ENCODE data around the gene TF. TPM values are rescaled to one million over a fixed set of nuclear protein-coding genes. Genes with fewer than 3 reads are reported as not detected.

The TF gene
- polyA plus RNA-seq, 10 donors: 1.2 to 15.6 (median 2.9) TPM

GRCh38 chr3:133805702-133806475, 59.7 kb downstream of the TF start, which contains the start of gene SRPRB:
SRPRB (plus strand) TSS chr3:133805815; CDS start chr3:133805849, 34 bp downstream.
- peak; percentile 92 to 98 (median 96) for DNase-seq

GRCh38 chr3:133812872-133813271, 66.7 kb downstream of the TF start:
- no peak for DNase-seq

- DNase-seq: no peak
These were observed 69.2 kb downstream of the TF start for GRCh38 chr3:133815386-133815785.

GRCh38 chr3:133820129-133820528, 73.9 kb downstream of the TF start:
- no peak for DNase-seq

GRCh38 chr3:133820889-133821675, 74.9 kb downstream of the TF start:
- no peak for DNase-seq

- DNase-seq: peak in 2 of 3 donors; percentile 18 to 30
These were observed 75.8 kb downstream of the TF start for GRCh38 chr3:133821767-133822638.

GRCh38 chr3:133824961-133825485, 78.8 kb downstream of the TF start:
- DNase-seq: no peak

GRCh38 chr3:133825969-133826727, 80.0 kb downstream of the TF start:
- no peak for DNase-seq

- no peak for DNase-seq
These were observed 80.9 kb downstream of the TF start for GRCh38 chr3:133827136-133827535.

- no peak for DNase-seq
These were observed 81.5 kb downstream of the TF start for GRCh38 chr3:133827684-133828083.

- DNase-seq: no peak
These were observed 82.5 kb downstream of the TF start for GRCh38 chr3:133828576-133829309.

- no peak for DNase-seq
These were observed 83.1 kb downstream of the TF start for GRCh38 chr3:133829310-133829707.

- DNase-seq: no peak
These were observed 83.9 kb downstream of the TF start for GRCh38 chr3:133830071-133830470.

GRCh38 chr3:133831966-133832801, 86.0 kb downstream of the TF start:
- DNase-seq: no peak

GRCh38 chr3:133832802-133833144, 86.6 kb downstream of the TF start:
- DNase-seq: no peak

- DNase-seq: no peak
These were observed 87.1 kb downstream of the TF start for GRCh38 chr3:133833267-133833666.

- DNase-seq: no peak
These were observed 87.9 kb downstream of the TF start for GRCh38 chr3:133833880-133834620.

GRCh38 chr3:133834621-133835417, 88.6 kb downstream of the TF start:
- no peak for DNase-seq
